ENCODE measurements around the gene HCFC1.

Gene HCFC1

GRCh38 chrX:153972368-153973126, 929 bp upstream of the HCFC1 start, which contains the start of gene TMEM187:
TSS of gene TMEM187 (plus strand) at chrX:153972754. CDS start at chrX:153982063, 9,309 bp downstream.
- H3K79me2 ChIP-seq (ENCODE audit: control insufficient read depth, insufficient read depth, low read length) = peaks cover 29% of the 10 kb centered on the region
- H3K4me1 ChIP-seq (ENCODE audit: control insufficient read depth, low read depth, low read length) = peaks cover under 1% of the 10 kb centered on the region
- H3K36me3 ChIP-seq (ENCODE audit: control insufficient read depth, insufficient read depth, low read length) = no peaks in the 10 kb centered on the region
- H4K8ac ChIP-seq (ENCODE audit: low read depth, low read length) = no peak within 1 kb of the TSS
- H3K18ac ChIP-seq (ENCODE audit: low read length) = peak within 1 kb of the TSS; percentile 99
- H2BK15ac ChIP-seq (replicated peaks; ENCODE audit: low read depth) = no peak within 1 kb of the TSS
- H4K5ac ChIP-seq (ENCODE audit: low read length) = no peak within 1 kb of the TSS
- peak within 1 kb of the TSS; percentile 95 for H3K4me3 ChIP-seq (ENCODE audit: low read length)
- WGBS (ENCODE audit: extremely low coverage, insufficient coverage, low lambda C conversion rate) = no CpG with 5 or more reads among the region's 103 CpGs
- no peaks in the 10 kb centered on the region for H3K27me3 ChIP-seq (ENCODE audit: insufficient read depth, low read length, poor library complexity)
- H3K56ac ChIP-seq (ENCODE audit: low read length) = peak within 1 kb of the TSS; percentile 99
- H3K79me1 ChIP-seq (ENCODE audit: low read length) = no peaks in the 10 kb centered on the region
- no peak within 1 kb of the TSS for H3K23ac ChIP-seq (ENCODE audit: low read length)
- peak within 1 kb of the TSS; percentile 98 for H3K4ac ChIP-seq (ENCODE audit: low read depth, low read length)
- peak within 1 kb of the TSS; percentile 99 for H3K9ac ChIP-seq (ENCODE audit: low read length)
- no peak within 1 kb of the TSS for H2AK5ac ChIP-seq (ENCODE audit: low read length)
- H2BK120ac ChIP-seq (ENCODE audit: low read depth, low read length) = peak within 1 kb of the TSS; percentile 18
- peak within 1 kb of the TSS; percentile 61 for H3K4me2 ChIP-seq (ENCODE audit: low read length)
- H3K27ac ChIP-seq (ENCODE audit: low read depth, low read length) = peak within 1 kb of the TSS; percentile 100
- peak; percentile 96 for DNase-seq
- peak within 1 kb of the TSS; percentile 93 for H2BK5ac ChIP-seq (ENCODE audit: low read length)

DNA sequence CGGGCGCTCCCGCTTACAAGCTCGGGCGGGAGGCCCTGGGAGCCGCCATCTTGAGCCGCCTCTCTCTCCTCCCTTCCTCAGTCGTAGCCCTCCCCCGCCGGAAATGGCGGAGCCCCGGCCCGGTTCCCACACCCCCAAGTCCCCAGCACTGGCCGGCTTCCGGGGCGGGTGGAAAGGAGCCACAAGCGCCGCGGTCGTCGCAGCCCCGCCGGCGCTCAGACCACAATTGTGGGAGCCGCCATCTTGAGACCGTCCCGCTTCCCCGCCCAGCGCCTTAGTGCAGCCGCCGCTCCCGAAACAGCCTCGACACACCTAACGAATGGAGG, 531 bp downstream of the HCFC1 start:
- no peaks in the 10 kb centered on the region for H3K79me1 ChIP-seq (ENCODE audit: low read length)
- H3K9ac ChIP-seq (ENCODE audit: low read length) = peak overlapping the region; percentile 99
- DNase-seq = peak; percentile 87
- H3K4me2 ChIP-seq (ENCODE audit: low read length) = no peak overlapping the region
- H3K4me3 ChIP-seq (ENCODE audit: low read length) = peak overlapping the region; percentile 95
- no CpG with 5 or more reads among the region's 34 CpGs for WGBS (ENCODE audit: extremely low coverage, insufficient coverage, low lambda C conversion rate)
- H2BK120ac ChIP-seq (ENCODE audit: low read depth, low read length) = peak overlapping the region; percentile 82
- peaks cover 6% of the 10 kb centered on the region for H3K4me1 ChIP-seq (ENCODE audit: control insufficient read depth, low read depth, low read length)
- no peaks in the 10 kb centered on the region for H3K36me3 ChIP-seq (ENCODE audit: control insufficient read depth, insufficient read depth, low read length)
- H2BK15ac ChIP-seq (replicated peaks; ENCODE audit: low read depth) = no peak overlapping the region
- H3K27ac ChIP-seq (ENCODE audit: low read depth, low read length) = peak overlapping the region; percentile 100
- H3K27me3 ChIP-seq (ENCODE audit: insufficient read depth, low read length, poor library complexity) = no peaks in the 10 kb centered on the region
- peak overlapping the region; percentile 99 for H3K56ac ChIP-seq (ENCODE audit: low read length)
- no peak overlapping the region for H2AK5ac ChIP-seq (ENCODE audit: low read length)
- no peak overlapping the region for H4K5ac ChIP-seq (ENCODE audit: low read length)
- H3K79me2 ChIP-seq (ENCODE audit: control insufficient read depth, insufficient read depth, low read length) = peaks cover 44% of the 10 kb centered on the region
- peak overlapping the region; percentile 66 for H3K23ac ChIP-seq (ENCODE audit: low read length)
- peak overlapping the region; percentile 99 for H3K18ac ChIP-seq (ENCODE audit: low read length)
- H2BK5ac ChIP-seq (ENCODE audit: low read length) = peak overlapping the region; percentile 93
- no peak overlapping the region for H4K8ac ChIP-seq (ENCODE audit: low read depth, low read length)
- peak overlapping the region; percentile 98 for H3K4ac ChIP-seq (ENCODE audit: low read depth, low read length)

DNA sequence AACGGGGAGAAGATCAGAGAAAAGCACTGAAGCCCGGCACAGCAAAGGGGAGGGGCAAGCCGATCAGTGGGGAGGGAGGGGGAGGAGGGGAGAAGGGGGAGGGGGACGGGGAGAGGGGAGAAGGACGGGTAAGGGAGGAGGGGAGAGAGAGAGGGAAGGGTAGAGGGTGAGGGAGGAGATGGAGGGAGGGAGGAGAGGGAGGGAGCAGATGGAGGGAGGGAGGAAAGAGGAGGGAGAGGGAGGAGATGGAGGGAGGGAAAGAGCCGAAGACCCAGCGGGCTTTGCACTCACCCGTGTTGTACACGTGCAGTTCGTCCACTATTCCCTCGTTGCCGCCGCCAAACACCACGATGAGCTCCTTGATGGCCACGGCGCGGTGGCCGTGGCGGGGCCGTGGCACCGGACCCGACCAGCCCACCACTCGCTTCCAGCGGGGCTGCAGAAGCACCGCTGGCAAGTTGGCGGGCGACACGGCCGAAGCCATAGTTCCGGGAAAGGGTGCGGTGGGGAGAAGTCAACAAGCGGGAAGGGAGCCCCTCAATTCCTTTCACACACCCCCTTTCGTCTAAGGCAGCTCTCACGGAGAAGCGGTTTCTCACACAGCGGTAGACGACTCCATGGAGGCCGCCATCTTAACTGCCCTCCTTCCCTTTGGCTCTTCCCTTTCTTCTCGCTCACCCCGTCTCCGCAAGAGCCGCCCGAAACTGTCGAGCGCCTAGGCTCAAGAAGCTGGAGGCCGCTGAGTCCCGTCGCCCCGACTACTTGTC, 1.1 kb downstream of the HCFC1 start:
- DNase-seq = peak; percentile 88
- peaks cover 6% of the 10 kb centered on the region for H3K4me1 ChIP-seq (ENCODE audit: control insufficient read depth, low read depth, low read length)

DNA sequence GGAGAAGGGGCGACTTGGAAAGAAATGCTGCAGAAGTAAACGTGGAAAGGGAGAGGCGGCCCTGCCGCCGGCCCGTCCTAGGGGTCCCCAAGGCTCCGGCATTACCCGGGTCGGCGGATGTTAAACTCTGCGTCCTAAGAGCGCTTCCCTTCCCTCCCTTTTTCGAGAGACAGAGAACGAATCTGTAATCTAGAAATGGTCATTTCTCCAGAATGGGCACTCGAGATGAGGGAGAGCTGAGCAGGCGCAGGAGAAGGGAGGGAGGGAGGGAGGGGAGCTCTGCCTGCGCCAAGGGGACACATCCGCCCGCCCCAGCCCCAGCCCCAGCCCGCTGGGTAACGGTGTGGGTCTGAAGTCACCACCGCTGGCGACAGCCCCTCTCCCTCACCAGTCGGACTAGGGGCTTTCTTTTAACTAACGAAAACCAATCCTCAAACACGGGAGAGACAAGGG, 1.7 kb downstream of the HCFC1 start:
- Histone ChIP-seq H2AK5ac (ENCODE audit: low read length) (no peak overlapping the region), H3K79me2 (ENCODE audit: control insufficient read depth, insufficient read depth, low read length) (peaks cover 55% of the 10 kb centered on the region), H2BK5ac (ENCODE audit: low read length) (no peak overlapping the region), H3K4me2 (ENCODE audit: low read length) (peak overlapping the region; percentile 83), H3K9ac (ENCODE audit: low read length) (peak overlapping the region; percentile 81), H2BK15ac (replicated peaks; ENCODE audit: low read depth) (no peak overlapping the region), H3K4me3 (ENCODE audit: low read length) (peak overlapping the region; percentile 78), H3K23ac (ENCODE audit: low read length) (no peak overlapping the region), H3K27me3 (ENCODE audit: insufficient read depth, low read length, poor library complexity) (no peaks in the 10 kb centered on the region), H4K5ac (ENCODE audit: low read length) (no peak overlapping the region), H2BK120ac (ENCODE audit: low read depth, low read length) (no peak overlapping the region), H3K4ac (ENCODE audit: low read depth, low read length) (no peak overlapping the region), H3K56ac (ENCODE audit: low read length) (peak overlapping the region; percentile 85), H3K4me1 (ENCODE audit: control insufficient read depth, low read depth, low read length) (peaks cover 6% of the 10 kb centered on the region), H3K36me3 (ENCODE audit: control insufficient read depth, insufficient read depth, low read length) (no peaks in the 10 kb centered on the region), H4K8ac (ENCODE audit: low read depth, low read length) (no peak overlapping the region), H3K18ac (ENCODE audit: low read length) (no peak overlapping the region), H3K27ac (ENCODE audit: low read depth, low read length) (peak overlapping the region; percentile 36), H3K79me1 (ENCODE audit: low read length) (no peaks in the 10 kb centered on the region)
- WGBS (ENCODE audit: extremely low coverage, insufficient coverage, low lambda C conversion rate) = no CpG with 5 or more reads among the region's 26 CpGs
- no peak for DNase-seq

More for the DNA sequence above, 1.1 kb downstream of the HCFC1 start:
- H3K18ac ChIP-seq (ENCODE audit: low read length) = peak overlapping the region; percentile 99
- no peak overlapping the region for H3K4me2 ChIP-seq (ENCODE audit: low read length)
- H2BK5ac ChIP-seq (ENCODE audit: low read length) = peak overlapping the region; percentile 88
- peak overlapping the region; percentile 74 for H2AK5ac ChIP-seq (ENCODE audit: low read length)
- peak overlapping the region; percentile 98 for H3K4ac ChIP-seq (ENCODE audit: low read depth, low read length)
- peak overlapping the region; percentile 99 for H3K56ac ChIP-seq (ENCODE audit: low read length)
- no peaks in the 10 kb centered on the region for H3K36me3 ChIP-seq (ENCODE audit: control insufficient read depth, insufficient read depth, low read length)
- peak overlapping the region; percentile 99 for H3K9ac ChIP-seq (ENCODE audit: low read length)
- no peaks in the 10 kb centered on the region for H3K27me3 ChIP-seq (ENCODE audit: insufficient read depth, low read length, poor library complexity)
- H2BK120ac ChIP-seq (ENCODE audit: low read depth, low read length) = peak overlapping the region; percentile 82
- peak overlapping the region; percentile 80 for H3K23ac ChIP-seq (ENCODE audit: low read length)
- H4K8ac ChIP-seq (ENCODE audit: low read depth, low read length) = peak overlapping the region; percentile 57
- H3K79me1 ChIP-seq (ENCODE audit: low read length) = no peaks in the 10 kb centered on the region
- no peak overlapping the region for H4K5ac ChIP-seq (ENCODE audit: low read length)
- no CpG with 5 or more reads among the region's 49 CpGs for WGBS (ENCODE audit: extremely low coverage, insufficient coverage, low lambda C conversion rate)
- H3K4me3 ChIP-seq (ENCODE audit: low read length) = peak overlapping the region; percentile 94
- peaks cover 49% of the 10 kb centered on the region for H3K79me2 ChIP-seq (ENCODE audit: control insufficient read depth, insufficient read depth, low read length)
- no peak overlapping the region for H2BK15ac ChIP-seq (replicated peaks; ENCODE audit: low read depth)
- peak overlapping the region; percentile 100 for H3K27ac ChIP-seq (ENCODE audit: low read depth, low read length)

DNA sequence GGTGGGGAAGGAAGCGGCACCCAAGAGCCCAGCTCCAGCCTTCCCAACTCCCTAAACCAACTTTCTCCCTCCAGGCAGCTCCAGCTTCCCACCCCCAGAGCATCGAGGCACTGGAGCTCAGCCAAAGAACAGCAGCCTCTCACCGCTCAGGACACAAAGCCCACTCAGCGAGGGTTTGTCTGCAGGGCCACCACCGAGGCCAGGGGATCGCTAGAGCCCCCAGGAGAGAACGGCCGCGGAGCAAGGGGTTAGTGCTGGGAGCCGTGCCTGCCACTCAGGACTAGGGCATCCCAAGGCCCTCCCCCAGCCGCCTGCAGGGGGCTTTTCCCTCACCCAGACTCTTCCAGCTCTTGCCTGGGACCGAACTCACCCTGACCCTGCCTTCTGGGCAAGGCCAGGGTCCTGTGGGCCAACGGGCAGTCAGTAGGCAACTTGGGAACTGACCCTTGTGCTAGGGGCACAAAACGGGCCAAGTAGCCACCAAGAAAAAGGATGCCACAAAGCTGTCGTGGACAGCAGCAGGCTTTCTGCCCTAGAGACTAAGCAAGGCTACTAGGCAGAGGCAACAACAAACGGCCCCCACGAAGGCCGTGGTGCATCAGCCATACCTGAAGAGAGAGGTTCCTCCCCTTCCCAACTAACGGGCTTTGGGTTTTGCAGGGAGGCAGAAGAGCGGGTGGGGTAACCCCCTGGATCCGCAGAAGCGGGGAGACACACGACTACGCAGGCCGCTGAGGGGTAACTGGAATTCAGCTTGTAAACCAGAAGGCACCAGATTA, 2.3 kb downstream of the HCFC1 start:
- H2BK15ac ChIP-seq (replicated peaks; ENCODE audit: low read depth) = no peak overlapping the region
- no peak overlapping the region for H3K18ac ChIP-seq (ENCODE audit: low read length)
- no peaks in the 10 kb centered on the region for H3K36me3 ChIP-seq (ENCODE audit: control insufficient read depth, insufficient read depth, low read length)
- no peak overlapping the region for H3K4ac ChIP-seq (ENCODE audit: low read depth, low read length)
- H3K79me1 ChIP-seq (ENCODE audit: low read length) = no peaks in the 10 kb centered on the region
- H3K27ac ChIP-seq (ENCODE audit: low read depth, low read length) = no peak overlapping the region
- no peaks in the 10 kb centered on the region for H3K27me3 ChIP-seq (ENCODE audit: insufficient read depth, low read length, poor library complexity)
- peak overlapping the region; percentile 78 for H3K4me3 ChIP-seq (ENCODE audit: low read length)
- H4K5ac ChIP-seq (ENCODE audit: low read length) = no peak overlapping the region
- no peak overlapping the region for H2BK5ac ChIP-seq (ENCODE audit: low read length)
- DNase-seq = no peak
- peak overlapping the region; percentile 85 for H3K56ac ChIP-seq (ENCODE audit: low read length)
- WGBS (ENCODE audit: extremely low coverage, insufficient coverage, low lambda C conversion rate) = no CpG with 5 or more reads among the region's 25 CpGs
- H2AK5ac ChIP-seq (ENCODE audit: low read length) = no peak overlapping the region
- no peak overlapping the region for H4K8ac ChIP-seq (ENCODE audit: low read depth, low read length)
- H3K4me2 ChIP-seq (ENCODE audit: low read length) = peak overlapping the region; percentile 83
- H3K4me1 ChIP-seq (ENCODE audit: control insufficient read depth, low read depth, low read length) = peaks cover 6% of the 10 kb centered on the region
- H3K23ac ChIP-seq (ENCODE audit: low read length) = no peak overlapping the region
- H2BK120ac ChIP-seq (ENCODE audit: low read depth, low read length) = no peak overlapping the region
- H3K79me2 ChIP-seq (ENCODE audit: control insufficient read depth, insufficient read depth, low read length) = peaks cover 61% of the 10 kb centered on the region
- H3K9ac ChIP-seq (ENCODE audit: low read length) = peak overlapping the region; percentile 81
